GM23248 (cell line): ENCODE results near the gene ZNF598.

Experiments used
- EZH2 ChIP-seq: fragments of 200-600 bp; sonication (generic); IDR thresholded peaks from 2 replicates; pipeline ENCODE4 v1.6.1; 2018; ENCODE audit warnings: antibody characterized with exemption, mild to moderate bottlenecking; ENCODE audit not compliant: insufficient read depth, poor library complexity, severe bottlenecking
- EZH2phosphoT487 ChIP-seq: fragments of 200-600 bp; sonication (generic); IDR thresholded peaks from 2 replicates; pipeline ENCODE4 v1.6.1; 2018; ENCODE audit warnings: antibody characterized with exemption, moderate library complexity, mild to moderate bottlenecking, low read depth; ENCODE audit not compliant: insufficient read depth

- no peak for TF ChIP-seq EZH2
- TF ChIP-seq EZH2phosphoT487: no peak
Measured at GRCh38 chr16:2026461-2027023, 16.9 kb upstream of the ZNF598 start, which contains the start of gene NHERF2.
